ENCODE results near the gene LSP1.

The LSP1 gene

GRCh38 chr11:1851468-1852180 is 1.3 kb upstream of the LSP1 start:
- DNase-seq, result no peak

- DNase-seq, result no peak
These were observed 510 bp upstream of the LSP1 start for GRCh38 chr11:1852271-1852876.

GRCh38 chr11:1853376-1854131 is 670 bp downstream of the LSP1 start:
- no peak for DNase-seq

- no peak for DNase-seq
These were observed 1.5 kb downstream of the LSP1 start for GRCh38 chr11:1854132-1854948.

- no peak for DNase-seq
These were observed 2.3 kb downstream of the LSP1 start for GRCh38 chr11:1854949-1855885.

GRCh38 chr11:1855886-1856265 is 3.0 kb downstream of the LSP1 start:
- DNase-seq, result no peak

- DNase-seq, result no peak
These were observed 3.6 kb downstream of the LSP1 start for GRCh38 chr11:1856306-1857005.

- no peak for DNase-seq
These were observed 4.2 kb downstream of the LSP1 start for GRCh38 chr11:1857064-1857463.

GRCh38 chr11:1858154-1858553 is 5.3 kb downstream of the LSP1 start:
- peak; percentile 21 for DNase-seq

GRCh38 chr11:1858576-1858975 is 5.7 kb downstream of the LSP1 start:
- no peak for DNase-seq

GRCh38 chr11:1859004-1859403 is 6.1 kb downstream of the LSP1 start:
- DNase-seq, result no peak

GRCh38 chr11:1860108-1860507 is 7.2 kb downstream of the LSP1 start:
- DNase-seq, result no peak

- no peak for DNase-seq
These were observed 8.8 kb downstream of the LSP1 start for GRCh38 chr11:1861435-1862411.

GRCh38 chr11:1862588-1863351 is 9.9 kb downstream of the LSP1 start:
- DNase-seq, result no peak

GRCh38 chr11:1863352-1864216 is 10.7 kb downstream of the LSP1 start:
- DNase-seq, result peak; percentile 52

GRCh38 chr11:1864231-1864630 is 11.3 kb downstream of the LSP1 start:
- no peak for DNase-seq

- DNase-seq, result no peak
These were observed 12.2 kb downstream of the LSP1 start for GRCh38 chr11:1864831-1865665.

All from CD4-positive, alpha-beta T cell treated with Interferon gamma for 1 hour (primary cell).